HG03354 (cell line): Measurements from ENCODE around the gene RGS7.
"Not testable (repeated sequence)": the region's sequence is repeated elsewhere in the genome, so short reads cannot be mapped to it uniquely, and the experiment has no call there.

Source experiments
- ATAC-seq: cut with Tn5 transposase; IDR thresholded peaks from one replicate; pipeline ENCODE4 v1.9.1; 2021; ENCODE audit warnings: mild to moderate bottlenecking; ENCODE audit not compliant: unreplicated experiment, poor library complexity, severe bottlenecking

The RGS7 gene

GRCh38 chr1:240962086-240962485 is 394.9 kb downstream of the RGS7 start:
- no peak for ATAC-seq

GRCh38 chr1:240956424-240956823 is 400.6 kb downstream of the RGS7 start:
- ATAC-seq = no peak

- no peak for ATAC-seq
Measured at GRCh38 chr1:240956020-240956419, 401.0 kb downstream of the RGS7 start.

DNA sequence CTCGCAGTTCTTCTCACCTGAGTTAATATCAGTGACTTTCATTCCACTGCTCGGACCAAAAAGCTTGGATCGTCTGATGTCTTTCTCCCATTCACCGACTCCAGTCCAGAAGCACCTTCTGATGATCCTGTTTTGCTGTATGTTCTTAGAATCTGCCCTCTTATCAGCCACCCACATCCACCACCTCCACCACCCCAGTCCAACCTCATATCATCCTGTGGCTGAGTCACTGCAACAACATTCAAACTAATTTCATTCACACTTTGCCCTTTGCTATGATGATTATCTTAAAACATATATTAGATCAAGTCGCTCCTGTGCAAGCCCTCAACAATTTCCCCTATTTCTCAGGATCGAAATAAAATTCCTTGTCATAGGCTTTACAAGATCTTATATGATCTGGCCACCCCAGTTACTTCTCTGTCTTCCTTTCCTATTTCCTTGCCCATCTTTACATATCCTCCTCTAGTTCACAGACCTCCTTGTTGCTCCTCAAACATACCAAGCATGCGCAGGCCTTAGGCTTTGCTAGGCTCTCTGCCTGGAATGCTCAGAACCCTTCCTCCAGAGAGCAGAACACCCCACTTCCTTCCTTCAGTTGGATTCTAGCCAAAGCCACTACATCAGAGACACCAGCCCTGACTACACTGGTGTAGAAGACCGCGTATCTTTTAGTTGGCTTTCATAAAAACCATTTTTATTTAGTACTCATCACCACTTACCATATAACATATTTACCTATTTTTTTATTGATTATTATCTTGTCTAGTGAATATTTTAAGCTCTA is 409.4 kb downstream of the RGS7 start:
- ATAC-seq = no peak

GRCh38 chr1:240946926-240947325 is 410.1 kb downstream of the RGS7 start:
- ATAC-seq = peak; percentile 71

GRCh38 chr1:240942901-240943300 is 414.1 kb downstream of the RGS7 start:
- no peak for ATAC-seq

GRCh38 chr1:240941701-240942370 is 415.2 kb downstream of the RGS7 start:
- ATAC-seq = no peak

DNA sequence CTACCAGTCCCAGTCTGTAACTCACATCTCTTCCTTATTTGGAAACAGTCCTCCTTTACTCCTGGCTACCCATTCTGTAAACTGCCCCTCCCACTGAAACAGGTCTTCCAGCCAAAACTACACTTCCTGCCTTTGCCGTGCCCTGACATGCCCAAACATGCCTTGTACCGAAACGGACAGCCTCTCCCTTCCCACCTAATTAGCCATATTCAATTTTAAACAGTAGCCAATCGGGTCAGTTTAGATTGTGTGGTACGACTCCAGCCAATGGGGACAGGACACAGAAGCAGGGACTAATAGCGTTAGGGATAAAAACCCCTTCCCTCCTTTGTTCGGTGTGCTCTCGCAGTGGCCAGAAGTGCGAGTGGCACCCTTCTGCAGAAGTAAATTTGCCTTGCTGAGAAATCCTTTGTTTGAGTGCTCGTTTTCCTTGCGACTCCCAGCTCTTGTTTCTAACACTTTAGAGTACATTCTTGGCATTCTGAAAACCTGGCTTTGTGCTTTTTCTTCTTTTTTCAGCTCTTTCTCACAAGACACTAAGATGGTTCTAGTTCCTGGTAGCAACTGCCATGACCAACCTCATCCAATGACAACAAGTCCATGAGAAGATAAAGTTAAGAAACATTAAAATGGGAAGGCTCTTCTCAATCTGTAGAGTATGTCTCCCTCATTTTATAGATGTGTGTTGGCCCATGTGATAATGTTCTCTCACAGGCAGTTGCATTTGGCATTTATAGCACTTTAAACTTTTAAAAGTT is 419.9 kb downstream of the RGS7 start:
- no peak for ATAC-seq

- no peak for ATAC-seq
Measured at GRCh38 chr1:240935920-240936319, 421.1 kb downstream of the RGS7 start.

- no peak for ATAC-seq
Measured at GRCh38 chr1:240931031-240931430, 426.0 kb downstream of the RGS7 start.

- no peak for ATAC-seq
Measured at GRCh38 chr1:240928265-240928664, 428.7 kb downstream of the RGS7 start.

DNA sequence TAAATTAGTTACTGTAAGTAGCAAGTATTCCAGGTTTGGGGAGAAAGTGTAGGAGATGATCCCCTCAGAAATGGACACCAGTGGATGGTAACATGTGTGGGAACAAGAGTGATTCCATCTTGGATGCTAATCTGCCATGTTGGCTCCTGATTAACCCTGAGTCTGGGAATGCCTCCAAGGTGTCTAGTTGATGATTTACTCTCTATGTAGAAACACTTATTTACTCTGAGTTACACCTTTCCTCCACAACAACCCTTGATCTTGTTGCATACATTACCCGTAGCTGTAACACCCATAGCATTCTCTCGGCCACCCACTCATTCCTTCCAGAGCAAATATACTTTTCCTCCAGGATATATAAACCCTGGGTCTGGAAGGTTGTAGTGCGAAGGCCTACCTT is 429.2 kb downstream of the RGS7 start:
- no peak for ATAC-seq

DNA sequence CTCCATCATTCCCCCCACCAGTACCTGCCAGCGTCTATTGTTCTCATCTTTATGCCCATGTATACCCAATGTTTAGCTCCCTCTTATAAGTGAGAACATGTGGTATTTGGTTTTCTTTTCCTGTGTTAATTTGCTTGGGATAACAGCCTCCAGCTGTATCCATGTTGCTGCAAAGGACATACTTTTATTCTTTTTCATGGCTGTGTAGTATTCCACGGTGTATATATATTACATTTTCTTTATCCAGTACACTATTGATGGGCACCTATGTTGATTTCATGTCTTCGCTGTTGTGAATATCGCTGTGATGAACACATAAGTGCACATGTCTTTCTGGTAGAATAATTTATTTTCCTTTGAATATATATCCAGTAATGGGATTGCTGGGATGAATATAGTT is 431.7 kb downstream of the RGS7 start:
- no peak for ATAC-seq

DNA sequence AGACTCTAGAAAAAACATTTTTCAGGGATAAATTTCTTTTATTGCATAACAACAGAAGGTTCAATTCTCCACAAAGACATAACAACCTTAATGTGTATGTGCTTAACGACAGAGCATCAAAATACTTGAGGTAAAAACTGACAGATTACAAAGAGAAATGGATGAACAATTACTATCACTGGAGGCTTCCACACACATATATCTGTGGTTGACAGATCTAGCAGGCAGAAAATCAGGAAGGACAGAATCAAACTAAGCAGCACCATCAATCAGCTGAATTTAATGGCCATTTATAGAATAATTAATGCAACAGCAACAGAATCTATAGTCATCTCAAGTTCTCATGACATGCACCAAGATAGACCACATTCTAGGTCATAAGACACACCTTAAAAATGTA is 439.0 kb downstream of the RGS7 start:
- ATAC-seq = no peak

- no peak for ATAC-seq
Measured at GRCh38 chr1:240914506-240914905, 442.5 kb downstream of the RGS7 start.

DNA sequence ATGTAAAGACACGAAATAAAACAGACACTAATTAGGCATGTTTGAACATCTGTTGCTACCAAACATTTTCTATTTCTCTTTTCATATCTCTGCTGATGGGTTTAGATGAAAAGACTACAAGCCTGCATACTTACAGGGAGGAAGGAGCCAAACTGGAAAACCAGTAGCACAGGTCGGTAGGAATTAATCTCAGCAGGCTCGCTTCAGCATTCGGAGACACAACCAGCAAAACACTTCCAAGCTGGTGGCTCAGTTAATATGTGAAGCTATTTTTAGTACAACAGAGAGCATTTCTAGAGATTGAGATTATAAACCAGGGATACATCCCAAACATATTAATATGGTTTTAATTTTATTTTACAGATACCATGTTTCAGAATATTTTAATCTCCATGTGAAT is 444.2 kb downstream of the RGS7 start:
- ATAC-seq = no peak

DNA sequence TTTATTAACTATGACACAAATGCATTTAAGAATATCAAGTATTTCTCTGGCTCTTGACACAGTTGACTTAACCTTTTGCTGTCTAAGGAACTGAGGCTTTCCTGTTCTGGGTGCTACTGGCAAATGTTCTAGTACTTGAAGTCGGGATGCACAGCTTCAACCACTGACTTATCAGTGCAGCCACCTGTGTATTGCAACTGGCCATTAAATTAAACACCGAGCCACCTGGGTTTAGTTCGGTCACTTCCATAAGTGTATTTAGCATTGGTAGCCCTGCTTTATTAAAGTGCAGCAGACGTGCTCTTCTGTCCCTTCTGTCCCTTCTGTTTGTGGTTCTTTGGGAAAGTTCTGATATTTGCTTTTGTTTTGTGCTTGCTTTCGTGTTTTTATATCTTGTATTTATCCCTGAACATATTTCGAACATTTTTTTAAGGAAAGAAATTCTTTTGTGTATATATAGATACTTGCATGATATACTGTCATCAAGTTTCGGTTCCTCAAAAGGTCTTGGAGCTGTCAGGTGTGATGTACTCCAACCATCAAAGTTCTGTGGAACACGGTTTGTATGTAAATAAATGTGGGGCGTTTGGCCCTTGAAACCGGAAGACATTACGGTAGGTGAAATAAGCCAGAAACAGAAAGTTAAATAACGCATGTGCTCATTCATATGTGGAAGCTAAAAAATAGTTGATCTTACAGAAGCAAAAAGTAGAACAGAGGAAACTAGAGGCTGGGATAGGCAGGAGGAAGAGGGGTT is 447.1 kb downstream of the RGS7 start:
- ATAC-seq = no peak

- no peak for ATAC-seq
Measured at GRCh38 chr1:240906477-240906876, 450.5 kb downstream of the RGS7 start.

DNA sequence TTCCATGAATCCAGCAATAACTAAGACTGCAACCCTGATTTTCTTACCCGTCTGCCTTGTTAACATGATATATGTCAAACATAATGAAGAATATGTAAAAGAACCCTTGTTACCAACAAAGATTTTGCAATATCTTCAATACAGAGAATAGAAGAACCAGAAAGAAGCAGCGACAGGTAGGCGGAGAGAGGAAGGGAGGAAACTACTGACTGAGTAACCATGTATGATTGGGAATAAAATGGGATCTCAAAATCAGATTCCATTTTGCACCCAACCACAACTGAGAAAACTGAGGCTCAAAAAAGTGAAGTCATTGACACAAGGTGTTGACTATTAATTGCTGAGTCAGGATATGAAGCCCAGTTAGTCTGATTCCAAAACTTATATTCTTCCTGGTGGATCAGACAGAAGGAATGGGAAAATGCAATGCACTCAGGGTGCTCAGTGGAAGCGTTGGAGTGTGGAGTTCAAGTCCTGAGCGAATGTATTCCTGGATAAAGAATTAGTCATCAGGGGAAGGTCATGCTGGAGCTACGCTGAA is 451.7 kb downstream of the RGS7 start:
- no peak for ATAC-seq

DNA sequence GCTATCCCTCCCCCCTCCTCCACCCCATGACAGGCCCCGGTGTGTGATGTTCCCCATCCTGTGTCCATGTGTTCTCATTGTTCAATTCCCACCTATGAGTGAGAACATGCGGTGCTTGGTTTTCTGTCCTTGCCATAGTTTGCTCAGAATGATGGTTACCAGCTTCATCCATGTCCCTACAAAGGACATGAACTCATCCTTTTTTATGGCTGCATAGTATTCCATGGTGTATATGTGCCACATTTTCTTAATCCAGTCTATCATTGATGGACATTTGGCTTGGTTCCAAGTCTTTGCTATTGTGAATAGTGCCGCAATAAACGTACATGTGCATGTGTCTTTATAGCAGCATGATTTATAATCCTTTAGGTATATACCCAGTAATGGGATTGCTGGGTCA is 461.6 kb downstream of the RGS7 start:
- not testable (repeated sequence) for ATAC-seq
